ENCODE results near the gene ALK.
A peak's percentile ranks its signal among the peaks of the same experiment; 100 is the strongest.

The ALK gene

DNA sequence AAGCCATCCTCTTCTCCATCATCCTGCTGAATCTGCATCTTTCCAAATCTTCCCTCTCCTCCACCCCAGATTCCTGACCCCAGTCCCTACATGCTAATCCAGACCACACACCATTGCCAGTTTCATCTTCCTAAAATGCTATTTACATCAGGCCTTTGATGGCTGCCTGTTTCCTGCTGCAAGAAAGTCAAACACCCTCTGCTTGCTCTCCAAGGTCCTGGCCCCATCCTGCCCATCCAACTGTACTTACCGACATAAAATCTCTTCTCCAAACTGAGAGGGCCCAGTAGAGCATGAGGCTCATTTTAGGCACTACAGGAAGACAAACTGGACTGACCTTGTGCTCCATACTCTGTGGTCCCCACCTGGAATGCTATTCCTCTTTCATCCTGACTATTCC lies 19.0 kb downstream of the ALK start:
- no peak for DNase-seq (ENCODE audit: low read depth)

DNA sequence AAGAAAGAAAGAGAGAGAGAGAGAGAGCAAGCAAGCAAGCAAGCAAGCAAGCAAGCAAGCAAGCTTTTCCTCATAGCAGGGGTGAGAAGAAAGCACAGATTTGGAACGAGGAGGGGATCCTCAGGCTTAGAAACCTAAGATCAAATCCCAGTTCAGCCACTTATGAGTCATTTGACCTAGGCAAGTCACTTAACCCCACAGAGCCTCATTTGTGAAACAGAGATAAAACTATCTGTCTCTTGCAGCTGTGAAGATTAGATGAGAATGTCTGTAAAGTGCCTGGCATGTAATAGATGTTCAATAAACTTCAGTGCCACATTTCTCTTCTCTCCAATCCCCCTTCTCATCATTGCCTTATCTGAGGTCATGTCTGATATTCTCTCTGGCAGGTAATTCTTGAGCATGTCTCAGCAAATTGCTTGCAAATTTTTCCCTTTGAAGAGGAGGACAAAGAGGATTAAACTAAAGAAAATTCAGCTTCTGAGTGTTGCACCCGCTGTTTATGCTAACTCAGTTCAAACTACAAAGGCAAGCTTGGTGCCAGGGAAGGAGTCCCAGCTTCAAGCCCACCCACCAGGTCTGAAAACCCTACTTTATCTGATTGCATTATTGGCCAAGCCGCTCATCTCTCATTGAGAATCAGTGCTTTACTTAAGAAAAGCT lies 20.3 kb downstream of the ALK start:
- no peak for DNase-seq (ENCODE audit: low read depth)

DNA sequence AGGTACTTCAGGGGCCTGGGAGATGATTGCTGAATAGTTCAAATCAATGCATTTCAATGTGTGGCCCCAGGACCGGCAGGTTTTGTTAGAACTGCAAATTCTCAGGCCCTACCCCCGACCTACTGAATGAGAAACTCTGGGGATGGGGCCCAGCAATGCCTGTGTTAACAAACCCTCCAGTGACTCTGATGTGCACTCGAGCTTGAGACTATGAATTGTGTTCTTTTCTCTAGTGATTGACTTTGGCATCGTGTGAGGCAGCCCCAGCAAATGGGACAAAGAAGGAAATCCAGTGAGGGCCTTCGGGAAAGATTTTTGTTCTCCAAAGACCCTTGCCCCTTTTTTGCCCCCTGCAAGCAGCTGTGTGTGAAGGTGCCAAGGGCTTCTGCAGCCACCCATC lies 22.4 kb downstream of the ALK start:
- no peak for DNase-seq (ENCODE audit: low read depth)

DNA sequence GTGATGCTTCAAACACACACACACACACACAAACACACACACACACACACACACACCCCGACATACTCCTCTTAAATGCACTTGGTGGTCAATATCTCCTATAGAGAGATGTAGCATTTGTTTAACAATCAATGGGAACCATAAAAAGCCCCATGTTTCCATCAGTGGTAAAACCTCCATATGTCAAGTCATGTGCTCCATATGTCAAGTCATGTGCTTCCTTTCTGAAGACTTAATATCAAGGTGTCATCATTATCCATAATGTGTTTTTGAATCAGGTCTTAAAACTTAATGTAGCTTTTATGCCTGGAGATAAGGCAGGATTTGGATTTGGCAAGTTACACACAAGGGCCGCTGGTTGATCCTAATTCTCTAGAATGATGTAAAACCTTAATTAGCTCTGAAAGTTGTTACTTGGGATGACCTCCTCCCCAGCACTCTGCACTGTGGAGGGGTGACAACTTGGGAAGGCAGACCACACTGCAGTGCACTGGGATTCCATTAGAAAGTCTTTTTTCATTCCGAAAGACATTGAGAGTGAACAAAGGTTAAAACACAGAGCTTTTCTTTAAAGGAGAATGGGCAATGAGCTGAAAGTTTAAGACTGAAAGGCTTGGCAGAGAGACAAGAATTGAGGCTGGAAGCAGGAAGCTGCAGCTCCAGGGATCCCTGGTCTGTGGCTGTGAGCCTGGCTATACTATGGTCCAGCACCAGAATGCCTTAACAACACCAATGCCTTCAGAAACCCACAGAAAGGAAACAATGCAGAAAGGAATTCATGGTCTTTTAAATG lies 26.4 kb downstream of the ALK start:
- no peak for DNase-seq (ENCODE audit: low read depth)

DNA sequence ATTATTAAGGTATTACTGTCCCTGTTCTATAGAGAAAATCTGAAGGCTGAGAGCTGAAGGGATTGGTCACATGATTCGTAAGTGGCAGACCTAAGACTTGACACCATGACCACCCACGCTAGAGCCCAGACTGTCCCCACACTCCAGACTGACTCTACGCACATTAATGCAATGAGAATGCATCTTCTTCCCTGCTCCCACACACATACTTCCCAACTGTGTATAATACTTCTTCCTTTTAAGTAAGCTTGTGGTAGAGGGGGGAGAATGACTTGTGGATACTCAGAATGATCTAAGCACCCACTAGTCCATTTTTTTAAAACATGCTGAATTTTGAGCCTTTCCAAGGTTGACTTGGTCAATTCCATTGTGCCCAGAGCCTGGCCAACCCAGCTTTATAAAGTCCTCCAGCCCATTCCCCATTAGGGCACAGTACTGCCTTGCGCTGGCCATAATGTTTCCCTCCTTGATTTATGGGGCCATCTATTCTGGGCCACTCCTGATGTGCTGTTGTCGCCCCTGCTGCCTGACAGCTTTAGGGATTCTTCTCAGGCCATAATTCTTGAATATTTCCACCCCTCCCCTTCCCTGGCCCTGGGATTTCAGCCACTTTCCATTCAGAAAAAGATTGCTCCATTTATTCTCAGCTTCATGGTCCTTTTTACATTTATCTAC lies 28.7 kb downstream of the ALK start:
- no peak for DNase-seq (ENCODE audit: low read depth)

DNA sequence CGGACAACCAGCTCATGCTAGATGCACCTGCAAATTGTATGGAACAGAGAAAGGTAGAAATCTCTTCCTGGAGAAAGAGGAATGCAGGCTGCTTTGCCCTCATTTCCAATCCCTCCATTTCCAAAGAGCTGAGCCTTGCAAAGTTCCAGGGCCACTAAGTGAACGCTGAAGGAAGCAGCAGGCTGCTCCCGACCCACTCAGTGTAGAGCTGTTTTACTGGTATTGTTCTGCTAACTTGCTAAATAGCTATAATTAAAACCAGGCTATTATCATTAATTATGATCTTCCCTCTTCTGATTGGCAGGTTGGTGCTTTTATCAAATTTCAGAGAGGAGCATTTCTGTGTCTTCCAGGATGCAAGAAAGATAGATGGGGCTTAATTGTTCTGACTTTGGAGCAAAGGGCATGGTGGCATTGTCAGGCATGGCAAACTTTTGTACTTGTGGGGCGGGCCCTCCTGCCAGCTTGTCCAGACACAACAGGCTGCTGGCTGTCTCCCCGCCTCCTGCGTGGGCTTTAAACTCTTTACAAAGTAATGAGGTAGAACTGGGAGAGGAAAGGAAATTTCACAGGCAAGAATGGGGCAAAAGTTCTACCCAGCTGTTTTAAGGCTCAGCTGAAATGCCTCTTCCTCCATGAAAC lies 40.2 kb downstream of the ALK start:
- DNase-seq (ENCODE audit: low read depth) = no peak

DNA sequence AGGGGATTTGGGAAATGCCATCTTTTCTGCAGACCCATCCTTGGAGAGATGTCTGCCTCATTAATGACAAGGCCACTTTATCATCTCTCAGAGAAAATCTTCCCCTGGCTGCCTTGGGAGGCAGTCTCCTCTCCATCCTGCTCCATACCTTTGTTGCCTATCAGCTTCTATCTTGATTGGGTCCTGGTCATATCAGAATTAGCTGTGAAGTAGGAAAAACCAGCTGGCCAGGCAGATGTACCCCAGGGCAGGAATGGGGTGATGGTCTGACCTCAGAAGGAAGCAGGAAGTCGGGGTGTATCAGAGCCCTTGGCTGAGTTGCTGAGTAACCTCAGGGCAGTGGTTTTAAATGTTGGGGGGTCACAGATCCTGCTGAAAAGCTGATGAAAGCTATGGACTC lies 41.3 kb downstream of the ALK start:
- no peak for DNase-seq (ENCODE audit: low read depth)

DNA sequence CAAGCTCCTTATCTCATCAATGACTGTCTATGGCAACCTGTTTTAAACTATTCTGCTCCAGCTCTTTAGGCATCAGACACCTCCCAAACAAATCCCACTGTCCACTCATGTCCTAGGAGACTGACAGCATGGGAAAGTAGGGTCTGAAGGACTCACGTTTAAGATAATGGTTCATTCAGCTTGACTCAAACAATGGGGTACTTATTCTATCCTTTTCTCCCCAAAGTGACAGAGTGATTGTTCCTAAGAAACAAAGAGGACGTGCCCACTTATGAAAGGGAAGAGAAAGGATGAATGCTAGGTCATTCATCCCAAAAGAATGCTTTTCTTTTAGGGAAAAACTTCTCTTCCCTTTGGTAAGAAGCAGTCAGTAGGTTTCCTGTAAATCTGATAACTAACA lies 41.9 kb downstream of the ALK start:
- DNase-seq (ENCODE audit: low read depth) = no peak

DNA sequence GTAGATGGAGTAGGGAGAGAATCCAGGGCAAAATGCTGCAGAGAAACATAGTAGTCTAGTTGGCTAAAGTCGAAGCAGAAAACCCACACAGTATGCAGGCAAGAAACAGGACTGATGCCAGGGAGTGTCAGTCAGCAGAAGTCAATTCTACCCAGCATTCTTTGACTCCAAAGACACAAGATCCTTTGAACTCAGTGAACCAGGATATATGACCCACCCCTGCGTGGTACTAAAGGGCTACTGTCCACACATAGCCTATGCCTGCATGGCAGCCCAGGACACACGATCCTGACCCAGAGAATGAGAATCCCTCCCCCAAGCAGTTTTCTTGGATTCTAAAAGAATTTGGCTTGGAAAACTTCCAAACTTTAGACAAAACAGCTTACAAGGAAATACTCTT lies 42.5 kb downstream of the ALK start:
- no peak for DNase-seq (ENCODE audit: low read depth)

DNA sequence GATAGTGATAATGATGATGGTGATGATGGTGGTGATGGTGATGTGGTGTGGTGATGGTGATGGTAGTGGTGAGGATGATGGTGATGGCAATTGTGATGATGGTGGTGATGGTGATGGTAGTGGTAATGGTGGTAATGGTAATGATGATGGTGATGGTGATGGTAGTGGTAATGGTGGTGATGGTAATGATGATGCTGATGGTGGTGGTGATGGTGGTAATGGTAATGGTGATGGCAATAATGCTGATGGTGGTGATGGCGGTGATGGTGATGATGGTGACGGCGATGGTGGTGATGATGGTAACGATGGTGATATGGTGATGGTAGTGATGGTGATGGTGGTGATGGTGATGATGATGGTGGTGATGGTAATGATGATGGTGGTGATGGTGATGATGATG lies 45.0 kb downstream of the ALK start:
- no peak for DNase-seq (ENCODE audit: low read depth)

DNA sequence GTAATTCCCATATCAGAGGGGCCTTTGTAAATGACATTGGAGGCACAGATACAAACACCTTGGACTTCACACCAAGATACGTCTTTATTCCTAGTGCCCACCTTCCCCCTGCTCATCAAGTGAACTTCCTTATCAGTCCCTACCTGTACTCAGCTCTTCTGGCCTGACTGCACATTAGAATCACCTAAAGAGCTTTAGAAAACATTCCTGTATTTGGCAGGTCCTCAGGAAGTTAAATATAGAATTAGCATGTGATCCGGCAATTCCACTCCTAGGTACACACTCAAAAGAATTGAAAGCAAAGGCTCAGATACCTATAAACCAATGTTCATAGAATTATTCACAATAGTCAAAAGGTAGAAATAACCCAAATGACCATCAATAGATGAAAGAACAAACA lies 46.6 kb downstream of the ALK start:
- no peak for DNase-seq (ENCODE audit: low read depth)

DNA sequence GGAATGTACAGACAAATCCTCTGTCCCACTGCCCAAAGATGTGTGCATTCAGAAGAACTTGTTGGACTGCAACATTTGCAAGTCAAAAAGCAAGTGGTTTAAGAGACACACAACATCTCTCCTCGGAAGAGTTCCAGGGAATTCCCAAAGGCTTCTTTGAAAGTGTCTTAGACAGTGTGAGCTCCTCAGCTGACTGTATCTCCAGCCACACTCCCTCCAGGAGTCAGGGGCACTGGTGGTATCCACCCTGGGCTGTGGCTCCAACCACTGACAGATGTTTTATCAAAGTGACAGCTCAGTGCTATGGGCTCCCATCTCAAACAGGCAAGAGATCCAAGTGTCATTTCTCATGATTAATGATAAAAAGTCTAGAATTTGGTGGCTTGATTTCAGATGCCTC lies 48.5 kb downstream of the ALK start:
- DNase-seq (ENCODE audit: low read depth) = no peak

DNA sequence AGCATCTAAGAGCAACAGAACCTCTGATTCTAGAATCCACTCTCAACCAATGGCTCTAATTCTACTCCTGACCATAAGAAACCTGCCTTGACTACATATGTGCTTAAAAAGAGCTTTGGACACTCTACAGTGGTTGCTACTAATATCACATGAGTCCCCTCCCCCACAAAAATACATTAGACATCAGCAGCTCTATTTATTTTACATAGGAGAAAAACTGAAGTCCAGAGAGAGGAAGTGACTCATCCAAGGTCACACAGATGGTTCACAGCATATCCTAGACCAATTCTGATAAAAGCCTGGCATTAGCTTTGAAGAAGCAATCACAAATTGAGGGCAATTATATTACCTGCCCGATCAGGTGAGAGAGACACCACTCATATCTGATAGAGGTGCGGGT lies 49.8 kb downstream of the ALK start:
- DNase-seq (ENCODE audit: low read depth) = no peak

DNA sequence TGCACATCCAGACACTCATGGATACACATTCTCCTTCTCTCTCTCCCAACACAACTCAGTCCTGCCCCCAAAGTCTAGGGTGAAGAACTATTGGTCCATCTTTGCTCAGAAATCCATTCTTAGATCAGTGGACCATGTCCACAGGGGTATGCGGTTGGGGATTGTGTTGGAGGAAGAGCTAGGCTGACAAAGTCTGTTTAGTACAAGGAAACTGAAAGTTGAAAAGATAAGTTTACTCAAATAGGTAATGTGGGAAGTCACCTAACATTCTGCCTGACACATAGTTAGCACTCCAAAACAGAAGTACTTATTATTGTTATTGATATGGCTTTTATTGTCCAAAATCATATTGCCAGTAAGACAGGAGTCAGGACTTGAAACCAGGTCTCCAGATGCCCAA lies 55.9 kb downstream of the ALK start:
- DNase-seq (ENCODE audit: low read depth) = no peak

DNA sequence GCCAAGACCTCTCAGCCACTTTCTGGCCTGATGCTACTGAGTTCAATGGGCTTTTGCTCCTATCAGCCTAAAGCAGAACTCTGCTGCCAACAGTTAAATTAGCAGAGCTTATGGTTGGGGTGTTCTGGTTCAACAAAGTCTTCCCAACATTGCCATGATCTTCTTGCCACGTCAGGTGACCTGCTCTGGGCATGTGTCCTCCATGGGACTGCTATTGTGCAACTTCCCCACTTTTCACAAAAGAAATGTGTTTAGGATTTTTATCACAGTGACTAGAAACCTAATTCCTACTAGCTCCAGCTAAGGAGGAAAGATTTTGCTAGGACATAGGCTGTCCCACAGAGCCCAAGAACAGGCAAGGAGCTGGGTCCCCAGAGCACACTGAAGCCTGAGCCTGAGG lies 56.4 kb downstream of the ALK start:
- DNase-seq (ENCODE audit: low read depth) = no peak

DNA sequence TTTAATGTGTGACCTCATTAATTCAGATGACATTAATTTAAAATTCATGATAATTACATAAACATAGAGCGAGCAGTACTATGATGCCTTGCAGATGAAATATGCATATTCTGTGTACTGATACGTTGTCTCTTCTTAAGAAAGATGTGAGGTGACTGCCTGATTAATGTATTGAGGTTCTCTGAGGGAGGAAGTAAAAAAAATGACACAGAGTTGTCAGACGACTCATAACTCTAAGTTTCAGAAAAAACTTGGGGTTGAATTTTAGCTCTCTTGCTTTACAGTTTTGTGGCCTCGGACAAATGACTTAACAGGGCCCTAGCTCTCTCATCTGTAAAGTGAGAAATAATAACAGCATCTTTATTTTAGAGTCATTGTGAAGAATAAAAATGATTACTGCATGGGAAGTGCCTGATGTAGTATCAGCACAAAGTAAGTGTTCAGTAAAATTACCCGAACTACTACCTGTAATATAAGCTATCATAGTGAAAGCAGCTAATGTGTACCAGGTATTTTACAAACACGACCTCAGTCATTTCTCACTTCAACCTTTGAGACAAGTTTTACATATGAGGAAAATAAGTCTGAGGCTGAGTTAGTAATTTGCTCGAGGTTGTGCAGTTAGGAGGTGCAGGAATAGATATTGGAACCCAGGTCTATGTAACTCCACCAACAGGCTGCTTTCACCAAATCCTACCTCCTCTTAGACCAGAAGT lies 65.3 kb downstream of the ALK start:
- no peak for DNase-seq (ENCODE audit: low read depth)

DNA sequence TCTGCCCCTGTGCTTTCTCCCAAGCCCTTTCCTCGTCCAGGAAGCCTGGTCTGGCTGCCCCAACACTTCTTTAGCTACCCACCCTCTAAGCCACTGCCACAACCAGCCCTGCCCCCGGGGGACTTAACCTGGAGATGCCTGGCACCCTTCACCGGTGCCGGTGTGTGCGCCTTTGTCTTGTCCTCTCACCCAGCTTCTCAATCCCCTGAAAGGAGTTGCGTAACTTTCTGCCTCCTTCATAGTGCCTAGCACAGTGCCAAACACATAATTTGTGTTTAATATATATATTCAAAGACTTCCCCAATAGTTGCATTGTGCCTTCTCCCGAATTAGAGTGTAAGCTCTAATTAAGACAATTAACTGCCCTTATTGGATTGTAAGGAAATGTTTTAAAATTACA lies 70.6 kb downstream of the ALK start:
- no peak for DNase-seq (ENCODE audit: low read depth)

DNA sequence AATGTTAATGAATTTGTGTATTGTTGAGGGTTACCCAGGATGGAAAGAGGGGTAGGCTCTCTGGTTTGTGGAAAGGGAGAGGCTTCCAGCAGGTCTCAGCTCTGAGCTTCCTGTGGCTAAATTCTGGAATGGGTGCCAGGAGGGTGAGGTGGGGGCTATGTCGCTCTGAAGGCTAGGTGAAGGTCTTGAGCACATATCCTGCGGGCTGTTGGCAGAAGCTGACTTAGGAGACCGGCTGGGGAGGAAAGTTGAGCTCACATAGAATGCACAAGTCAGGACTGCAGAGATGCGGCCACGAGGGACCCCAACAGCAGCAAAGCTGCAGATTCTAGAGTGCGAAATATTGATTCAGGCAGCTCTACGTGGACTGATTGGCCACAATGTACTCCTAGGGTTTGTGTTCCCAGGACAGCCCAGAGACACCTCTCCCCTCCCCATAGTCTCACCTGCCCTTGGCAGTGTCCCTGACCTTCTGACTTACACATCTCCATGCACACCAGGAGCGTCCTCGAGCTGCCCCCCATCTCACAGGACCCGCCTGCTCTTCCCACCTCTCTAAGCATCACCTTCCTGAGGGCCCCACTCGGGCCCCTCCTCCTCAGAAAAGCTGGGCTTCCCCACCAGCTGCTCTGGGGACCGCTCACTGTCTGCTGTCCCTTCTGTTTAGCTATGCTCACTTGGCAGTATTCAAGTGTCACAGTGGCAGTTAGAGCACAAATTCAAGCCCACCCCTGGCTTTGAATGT lies 72.6 kb downstream of the ALK start:
- no peak for DNase-seq (ENCODE audit: low read depth)

DNA sequence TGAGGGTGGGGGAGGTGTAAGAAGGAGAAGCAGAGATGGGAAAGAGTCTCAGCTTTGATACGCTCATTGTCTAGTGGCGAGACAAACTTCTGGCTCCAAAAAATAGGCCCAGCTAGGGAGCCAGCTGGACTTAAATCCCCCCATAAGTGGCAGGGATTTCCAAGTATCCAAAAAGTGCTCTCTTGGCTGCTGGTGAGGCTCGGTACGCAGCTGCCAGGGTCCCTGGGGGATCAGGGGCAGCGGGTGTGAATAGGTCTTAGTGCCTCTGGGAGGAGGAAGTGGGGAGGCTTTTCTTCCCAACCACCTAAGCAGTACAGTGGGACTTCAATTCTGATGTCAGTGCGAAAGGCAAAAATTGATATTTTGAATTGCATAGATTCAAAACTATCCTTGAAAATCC lies 73.5 kb downstream of the ALK start:
- no peak for DNase-seq (ENCODE audit: low read depth)

DNA sequence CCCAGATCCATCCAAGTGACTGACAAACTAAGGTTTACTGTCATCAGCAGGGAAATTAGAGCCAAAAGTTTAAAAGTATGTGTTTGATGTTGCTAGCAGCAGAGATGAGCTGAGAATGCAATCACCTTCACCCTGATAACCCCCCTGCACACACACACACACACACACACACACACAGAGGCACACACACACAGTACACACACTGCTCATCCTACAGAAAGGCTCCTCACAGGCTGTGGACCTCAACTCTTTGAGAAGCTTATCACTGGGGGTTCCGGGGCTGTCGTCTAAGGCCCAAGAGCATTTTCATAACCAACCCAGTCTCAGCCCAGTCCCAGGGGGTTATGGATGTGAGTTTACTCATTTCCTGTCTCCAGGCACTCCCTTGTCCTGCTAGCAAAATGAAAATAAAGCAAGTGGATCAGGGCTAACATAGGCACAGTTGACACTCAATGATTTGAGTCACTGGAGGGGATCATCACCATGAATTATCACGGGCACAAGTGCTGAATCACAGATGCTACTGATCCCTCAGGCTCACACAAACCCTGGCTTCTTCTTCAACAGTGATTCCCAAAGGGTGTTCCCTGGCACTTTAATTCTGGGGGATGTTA lies 76.6 kb downstream of the ALK start:
- DNase-seq (ENCODE audit: low read depth) = no peak

DNA sequence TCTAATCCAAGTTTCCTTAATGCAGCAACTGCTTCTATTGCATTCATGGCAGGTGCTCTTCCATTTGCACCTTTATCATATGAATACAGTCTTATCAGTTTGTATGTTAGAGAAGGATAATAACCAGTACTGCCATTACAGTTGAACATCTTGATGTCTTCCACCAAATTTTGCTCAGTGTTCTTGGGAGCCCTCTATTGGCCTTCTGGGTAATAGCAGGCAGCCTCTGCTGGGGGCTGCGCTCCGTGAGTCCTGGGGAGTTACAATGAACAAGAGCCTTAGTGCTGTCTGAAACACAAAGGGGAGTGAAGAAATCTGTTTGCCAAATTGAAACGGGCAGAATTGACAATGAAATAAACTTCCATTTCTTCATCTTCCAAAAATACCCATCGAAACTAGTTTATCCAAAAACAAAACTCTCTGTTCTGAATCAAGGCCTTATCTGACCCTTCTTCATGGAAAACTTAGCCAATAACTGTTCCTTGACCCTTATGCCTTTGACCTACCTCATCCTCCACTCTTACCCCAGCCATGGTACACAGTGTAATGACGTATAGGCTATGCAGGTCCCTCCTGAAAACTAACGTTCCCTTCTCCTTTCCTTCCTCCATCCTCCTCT lies 79.9 kb downstream of the ALK start:
- peak; percentile 12 for DNase-seq (ENCODE audit: low read depth)

All from fibroblast of the conjunctiva (primary cell).